NT2/D1 (cell line): Measurements from ENCODE around the gene TSPAN2.

ENCODE experiments used
- DNase-seq: peaks from one replicate; pipeline ENCODE4 v3.0.0-alpha.2; 2011; ENCODE audit warnings: low read depth, low spot score
- H3K27me3 ChIP-seq: 2 replicates; pipeline ENCODE4 v1.6.0; 2011; ENCODE audit warnings: mild to moderate bottlenecking; ENCODE audit not compliant: insufficient read length, insufficient read depth
- H3K36me3 ChIP-seq: 2 replicates; pipeline ENCODE4 v1.6.1; 2011; ENCODE audit warnings: mild to moderate bottlenecking, low read length, mixed read lengths; ENCODE audit not compliant: insufficient read depth, insufficient read length
- H3K4me1 ChIP-seq: 2 replicates; pipeline ENCODE4 v1.5.1; 2011; ENCODE audit not compliant: insufficient read depth, insufficient read length
- H3K4me3 ChIP-seq: 2 replicates; pipeline ENCODE4 v1.5.1; 2011; ENCODE audit warnings: low read depth; ENCODE audit not compliant: insufficient read length
- H3K9ac ChIP-seq: 2 replicates; pipeline ENCODE4 v1.6.0; 2011; ENCODE audit warnings: low read depth; ENCODE audit not compliant: insufficient read length
- H3K9me3 ChIP-seq: 2 replicates; pipeline ENCODE4 v1.5.1; 2011; ENCODE audit warnings: mild to moderate bottlenecking, low read length; ENCODE audit not compliant: insufficient read depth
- SUZ12 ChIP-seq: IDR thresholded peaks from 2 replicates; pipeline ENCODE4 v1.6.1; 2011; ENCODE audit not compliant: insufficient read length, insufficient read depth; ENCODE audit errors: extremely low read depth
- YY1 ChIP-seq: IDR thresholded peaks from 2 replicates; pipeline ENCODE4 v1.6.1; 2011; ENCODE audit not compliant: insufficient read length, insufficient read depth
- ZNF274 ChIP-seq: IDR thresholded peaks from 2 replicates; pipeline ENCODE4 v1.6.1; 2011; ENCODE audit warnings: mild to moderate bottlenecking, low read depth, low read length

Gene TSPAN2

GRCh38 chr1:115076384-115076915 is 12.9 kb downstream of the TSPAN2 start:
- Histone ChIP-seq H3K27me3 (no peaks in the 10 kb centered on the region), H3K9ac (no peak overlapping the region), H3K4me3 (no peak overlapping the region), H3K9me3 (no peaks in the 10 kb centered on the region), H3K36me3 (peaks cover 4% of the 10 kb centered on the region), H3K4me1 (no peaks in the 10 kb centered on the region)
- TF ChIP-seq YY1 (no peak), ZNF274 (no peak), SUZ12 (no peak)
- DNase-seq = no peak

DNA sequence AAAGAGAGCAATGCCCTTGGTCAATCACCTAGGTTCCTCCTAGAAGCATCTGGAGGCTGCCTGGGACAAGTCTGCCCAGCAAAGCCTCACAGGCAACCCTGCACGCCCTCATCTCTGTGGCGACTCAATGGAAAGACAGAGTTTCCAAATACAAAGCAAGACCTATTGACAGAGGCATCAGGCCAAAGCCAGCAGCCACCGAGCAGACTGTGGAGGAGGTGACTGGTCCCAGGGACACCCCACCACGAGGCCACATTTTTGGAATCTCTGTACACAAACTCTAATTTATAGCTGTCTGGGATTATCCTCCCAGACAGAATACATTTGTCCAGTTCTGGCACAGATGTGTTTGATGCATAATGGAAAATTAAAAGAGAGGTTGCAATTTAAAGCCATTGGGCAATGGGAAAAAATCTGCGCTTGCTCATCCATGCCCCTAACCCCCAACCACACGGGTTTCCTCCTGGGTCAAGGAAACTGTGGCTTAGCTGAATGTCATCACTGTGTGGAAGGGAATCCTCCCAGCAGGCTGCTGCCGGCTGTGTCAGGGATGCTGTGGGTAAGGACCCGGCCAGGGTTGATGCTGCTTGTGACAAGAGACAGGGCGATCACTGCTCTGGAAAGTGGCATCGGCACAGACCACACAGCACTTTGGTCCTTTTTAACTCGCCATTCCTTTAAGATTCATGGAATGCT is 14.3 kb downstream of the TSPAN2 start:
- H3K9me3 ChIP-seq = no peaks in the 10 kb centered on the region
- TF ChIP-seq ZNF274 = no peak
- no peak for TF ChIP-seq SUZ12
- TF ChIP-seq YY1 = no peak
- no peaks in the 10 kb centered on the region for H3K4me1 ChIP-seq
- DNase-seq = no peak
- no peaks in the 10 kb centered on the region for H3K27me3 ChIP-seq
- H3K9ac ChIP-seq = no peak overlapping the region
- H3K36me3 ChIP-seq = no peaks in the 10 kb centered on the region
- no peak overlapping the region for H3K4me3 ChIP-seq

DNA sequence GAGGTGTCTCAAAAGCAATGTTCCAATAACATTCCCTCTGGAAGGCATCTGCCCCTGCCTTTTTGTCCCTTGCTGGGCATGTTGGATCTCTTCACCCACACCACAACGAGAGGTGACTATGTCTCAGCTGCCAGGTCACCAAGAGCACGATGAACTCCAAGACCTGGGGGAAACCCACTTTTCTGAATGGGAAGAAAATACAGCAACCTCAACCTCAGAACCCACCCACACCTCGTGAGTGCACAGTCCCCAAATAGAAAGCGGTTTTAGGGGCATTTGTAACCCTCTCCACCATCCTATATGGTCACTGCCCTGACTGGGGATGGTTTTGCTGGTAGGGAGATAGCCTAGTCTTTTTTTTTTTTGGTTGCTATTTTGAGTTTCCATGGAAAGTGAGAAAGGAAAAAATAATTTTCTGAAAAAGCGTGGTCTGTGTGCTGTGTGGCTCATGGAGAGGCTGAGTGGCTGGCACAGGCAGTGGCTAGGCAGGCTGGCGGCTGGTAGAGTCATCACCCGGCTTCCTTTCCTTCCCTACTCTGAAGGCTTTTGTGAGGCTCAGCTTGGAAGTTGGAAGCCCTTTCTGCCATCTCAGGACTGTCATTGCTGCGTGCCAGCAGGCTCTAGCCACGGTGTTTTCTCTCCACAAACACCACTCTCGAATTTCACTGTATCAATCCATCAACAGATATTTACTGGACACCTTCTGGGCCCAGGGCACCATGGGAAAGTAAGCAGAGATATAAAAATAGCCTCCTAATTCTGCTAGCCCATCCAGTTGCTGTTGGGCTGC is 15.8 kb downstream of the TSPAN2 start:
- no peak overlapping the region for H3K4me3 ChIP-seq
- H3K9me3 ChIP-seq = no peaks in the 10 kb centered on the region
- DNase-seq = no peak
- no peaks in the 10 kb centered on the region for H3K27me3 ChIP-seq
- peaks cover 5% of the 10 kb centered on the region for H3K36me3 ChIP-seq
- TF ChIP-seq SUZ12 (no peak), YY1 (no peak), ZNF274 (no peak)
- no peak overlapping the region for H3K9ac ChIP-seq
- H3K4me1 ChIP-seq = no peaks in the 10 kb centered on the region

DNA sequence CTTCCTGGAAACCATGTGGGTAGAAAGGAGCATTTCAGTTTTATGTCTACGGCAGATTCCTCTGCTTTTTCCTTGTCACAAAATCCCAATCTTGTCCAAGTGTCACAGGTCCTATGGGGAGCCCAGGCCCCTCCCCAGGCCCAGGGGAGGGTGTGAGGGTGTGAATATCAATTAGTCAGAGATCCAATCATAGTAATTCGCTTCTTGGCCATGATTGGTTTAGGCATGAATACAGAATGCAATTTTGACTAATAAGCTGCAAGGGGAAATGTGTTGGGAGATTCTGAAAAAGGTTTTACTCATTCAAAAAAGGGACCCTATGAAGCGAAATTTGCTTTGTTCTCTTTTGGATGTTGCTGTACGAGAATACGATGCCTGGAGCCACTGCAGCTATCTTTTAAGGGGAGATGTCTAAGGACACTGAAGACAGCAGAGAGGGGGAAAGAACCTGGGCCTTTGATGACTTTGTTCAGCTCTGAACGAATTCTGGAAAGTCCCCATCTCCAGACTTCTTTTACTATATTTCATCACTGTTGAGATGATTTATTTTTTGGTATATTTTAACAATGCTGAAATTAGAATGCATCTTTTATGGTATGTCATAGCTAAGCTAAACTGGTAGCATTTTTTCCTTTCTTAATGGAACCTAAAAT is 18.2 kb downstream of the TSPAN2 start:
- Histone ChIP-seq H3K4me1 (no peaks in the 10 kb centered on the region), H3K9me3 (no peaks in the 10 kb centered on the region), H3K9ac (no peak overlapping the region), H3K4me3 (no peak overlapping the region), H3K27me3 (no peaks in the 10 kb centered on the region), H3K36me3 (peaks cover 5% of the 10 kb centered on the region)
- TF ChIP-seq ZNF274 = no peak
- no peak for TF ChIP-seq YY1
- TF ChIP-seq SUZ12 = no peak
- no peak for DNase-seq

- H3K9ac ChIP-seq = no peak overlapping the region
- no peak for TF ChIP-seq ZNF274
- TF ChIP-seq SUZ12 = no peak
- TF ChIP-seq YY1 = no peak
- H3K4me1 ChIP-seq = no peaks in the 10 kb centered on the region
- H3K9me3 ChIP-seq = no peaks in the 10 kb centered on the region
- no peak overlapping the region for H3K4me3 ChIP-seq
- no peak for DNase-seq
- peaks cover 5% of the 10 kb centered on the region for H3K36me3 ChIP-seq
- no peaks in the 10 kb centered on the region for H3K27me3 ChIP-seq
Observed at GRCh38 chr1:115069659-115070308, 19.5 kb downstream of the TSPAN2 start.

GRCh38 chr1:115068826-115069585 is 20.3 kb downstream of the TSPAN2 start:
- no peak overlapping the region for H3K9ac ChIP-seq
- H3K9me3 ChIP-seq = no peaks in the 10 kb centered on the region
- no peaks in the 10 kb centered on the region for H3K4me1 ChIP-seq
- DNase-seq = no peak
- H3K36me3 ChIP-seq = peaks cover 5% of the 10 kb centered on the region
- no peak for TF ChIP-seq SUZ12
- no peak for TF ChIP-seq ZNF274
- no peak for TF ChIP-seq YY1
- H3K27me3 ChIP-seq = no peaks in the 10 kb centered on the region
- no peak overlapping the region for H3K4me3 ChIP-seq
